Measurements from ENCODE around the gene PHACTR3.

DNA sequence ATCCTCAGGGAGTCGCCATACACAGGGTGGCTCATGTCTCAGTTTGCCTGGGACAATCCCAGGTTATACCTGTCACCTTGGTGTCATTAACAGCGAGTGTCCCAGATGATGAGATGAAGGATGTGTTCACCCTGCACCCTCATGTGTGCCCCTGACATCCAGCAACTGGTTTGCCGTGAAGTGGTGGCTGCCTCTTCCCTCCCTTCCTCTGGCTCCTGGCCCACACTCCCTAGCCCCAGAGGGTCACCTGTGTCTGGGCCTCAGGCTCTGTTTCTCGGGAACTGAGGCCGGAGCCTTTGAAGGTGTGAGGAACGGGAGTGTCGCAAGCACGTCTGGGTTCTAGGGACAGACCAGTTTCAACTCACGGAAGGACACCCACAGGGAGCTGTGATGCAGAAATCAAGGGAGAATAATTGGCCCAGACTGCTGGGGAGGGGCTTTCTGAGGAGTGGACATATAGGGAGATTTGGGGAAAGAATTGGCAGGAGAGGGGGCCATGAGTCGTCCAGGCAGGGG lies 35.8 kb upstream of the PHACTR3 start:
- no peak for TF ChIP-seq POLR2AphosphoS5 (IDR thresholded peaks at IDR 0.05)
- TF ChIP-seq, protein P1, sequence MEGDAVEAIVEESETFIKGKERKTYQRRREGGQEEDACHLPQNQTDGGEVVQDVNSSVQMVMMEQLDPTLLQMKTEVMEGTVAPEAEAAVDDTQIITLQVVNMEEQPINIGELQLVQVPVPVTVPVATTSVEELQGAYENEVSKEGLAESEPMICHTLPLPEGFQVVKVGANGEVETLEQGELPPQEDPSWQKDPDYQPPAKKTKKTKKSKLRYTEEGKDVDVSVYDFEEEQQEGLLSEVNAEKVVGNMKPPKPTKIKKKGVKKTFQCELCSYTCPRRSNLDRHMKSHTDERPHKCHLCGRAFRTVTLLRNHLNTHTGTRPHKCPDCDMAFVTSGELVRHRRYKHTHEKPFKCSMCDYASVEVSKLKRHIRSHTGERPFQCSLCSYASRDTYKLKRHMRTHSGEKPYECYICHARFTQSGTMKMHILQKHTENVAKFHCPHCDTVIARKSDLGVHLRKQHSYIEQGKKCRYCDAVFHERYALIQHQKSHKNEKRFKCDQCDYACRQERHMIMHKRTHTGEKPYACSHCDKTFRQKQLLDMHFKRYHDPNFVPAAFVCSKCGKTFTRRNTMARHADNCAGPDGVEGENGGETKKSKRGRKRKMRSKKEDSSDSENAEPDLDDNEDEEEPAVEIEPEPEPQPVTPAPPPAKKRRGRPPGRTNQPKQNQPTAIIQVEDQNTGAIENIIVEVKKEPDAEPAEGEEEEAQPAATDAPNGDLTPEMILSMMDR (IDR thresholded peaks at IDR 0.05): no peak

All from gastroesophageal sphincter (tissue), 3 donors.